Sigmoid colon (tissue), 4 donors: Measurements from ENCODE around the gene PTK7.

Experiments
- CTCF ChIP-seq, 4 experiments: fragments of 450-650 bp in 3 of 4; fragments of 200-600 bp in 1 of 4; IDR thresholded peaks; one replicate each; pipeline ENCODE4 v1.5.1; 2016 to 2019; ENCODE audit warnings: antibody characterized with exemption in 4 of 4, mild to moderate bottlenecking in 3 of 4, moderate library complexity in 2 of 4
- POLR2A ChIP-seq, 2 donors: fragments of 450-650 bp; IDR thresholded peaks; one replicate each; pipeline ENCODE4 v1.6.1; 2016; ENCODE audit warnings: antibody characterized with exemption in 2 of 2, mild to moderate bottlenecking in 2 of 2, moderate library complexity in 2 of 2
- POLR2AphosphoS5 ChIP-seq, 4 donors: sonication (generic); formaldehyde crosslinking; IDR thresholded peaks; one replicate each; pipeline ENCODE4 v1.6.1; 2017; ENCODE audit warnings: antibody characterized with exemption in 4 of 4

- peak in 1 of 2 donors; percentile 63 for TF ChIP-seq POLR2A (IDR thresholded peaks at IDR 0.05)
- no peak for TF ChIP-seq CTCF (IDR thresholded peaks at IDR 0.05)
- peak; percentile 74 to 90 (median 78) for TF ChIP-seq POLR2AphosphoS5 (IDR thresholded peaks at IDR 0.05)
Measured at GRCh38 chr6:43174263-43175112, 98.4 kb downstream of the PTK7 start.
